Testis (tissue), 2 donors: ENCODE data around the gene HTR2B.

Experiments used
- CTCF ChIP-seq, 3 experiments: fragments of 450-650 bp in 2 of 3; fragments of 200-600 bp in 1 of 3; sonication (generic) in 1 of 3; IDR thresholded peaks; one replicate each; pipeline ENCODE4 v1.5.1; 2016 to 2019; ENCODE audit warnings: antibody characterized with exemption in 3 of 3, mild to moderate bottlenecking in 2 of 3, moderate library complexity in 1 of 3
- POLR2A ChIP-seq: fragments of 450-650 bp; IDR thresholded peaks from one replicate; pipeline ENCODE4 v1.6.1; 2017; ENCODE audit warnings: antibody characterized with exemption, mild to moderate bottlenecking, moderate library complexity

- TF ChIP-seq CTCF (IDR thresholded peaks at IDR 0.05) (no peak), POLR2A (no peak)
Measured at GRCh38 chr2:231139796-231140195, 15.0 kb upstream of the HTR2B start.
